PC-9 (cell line): ENCODE results near the gene DALRD3.

Experiments used
- EZH2 ChIP-seq: fragments of 200-600 bp; sonication (generic); IDR thresholded peaks from 2 replicates; pipeline ENCODE4 v1.8.0; 2017; ENCODE audit warnings: antibody characterized with exemption, low read depth
- TF ChIP-seq, protein P1 (sequence below): fragments of 200-600 bp; sonication (generic); conservative IDR thresholded peaks from 2 replicates; pipeline ENCODE4 v1.6.1; 2017; ENCODE audit warnings: mixed run types, antibody characterized with exemption, mild to moderate bottlenecking, moderate library complexity

DNA sequence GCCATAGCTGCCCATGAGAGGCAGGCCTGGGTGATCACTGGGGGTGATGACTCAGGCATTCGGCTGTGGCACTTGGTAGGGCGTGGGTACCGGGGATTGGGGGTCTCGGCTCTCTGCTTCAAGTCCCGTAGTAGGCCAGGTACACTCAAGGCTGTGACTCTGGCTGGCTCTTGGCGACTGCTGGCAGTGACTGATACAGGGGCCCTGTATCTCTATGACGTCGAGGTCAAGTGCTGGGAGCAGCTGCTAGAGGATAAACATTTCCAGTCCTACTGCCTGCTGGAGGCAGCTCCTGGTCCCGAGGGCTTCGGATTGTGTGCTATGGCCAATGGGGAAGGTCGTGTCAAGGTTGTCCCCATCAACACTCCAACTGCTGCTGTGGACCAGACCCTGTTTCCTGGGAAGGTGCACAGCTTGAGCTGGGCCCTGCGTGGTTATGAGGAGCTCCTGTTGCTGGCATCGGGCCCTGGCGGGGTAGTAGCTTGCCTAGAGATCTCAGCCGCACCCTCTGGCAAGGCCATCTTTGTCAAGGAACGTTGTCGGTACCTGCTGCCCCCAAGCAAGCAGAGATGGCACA, 5.9 kb downstream of the DALRD3 start:
- no peak for TF ChIP-seq EZH2
- TF ChIP-seq, protein P1, sequence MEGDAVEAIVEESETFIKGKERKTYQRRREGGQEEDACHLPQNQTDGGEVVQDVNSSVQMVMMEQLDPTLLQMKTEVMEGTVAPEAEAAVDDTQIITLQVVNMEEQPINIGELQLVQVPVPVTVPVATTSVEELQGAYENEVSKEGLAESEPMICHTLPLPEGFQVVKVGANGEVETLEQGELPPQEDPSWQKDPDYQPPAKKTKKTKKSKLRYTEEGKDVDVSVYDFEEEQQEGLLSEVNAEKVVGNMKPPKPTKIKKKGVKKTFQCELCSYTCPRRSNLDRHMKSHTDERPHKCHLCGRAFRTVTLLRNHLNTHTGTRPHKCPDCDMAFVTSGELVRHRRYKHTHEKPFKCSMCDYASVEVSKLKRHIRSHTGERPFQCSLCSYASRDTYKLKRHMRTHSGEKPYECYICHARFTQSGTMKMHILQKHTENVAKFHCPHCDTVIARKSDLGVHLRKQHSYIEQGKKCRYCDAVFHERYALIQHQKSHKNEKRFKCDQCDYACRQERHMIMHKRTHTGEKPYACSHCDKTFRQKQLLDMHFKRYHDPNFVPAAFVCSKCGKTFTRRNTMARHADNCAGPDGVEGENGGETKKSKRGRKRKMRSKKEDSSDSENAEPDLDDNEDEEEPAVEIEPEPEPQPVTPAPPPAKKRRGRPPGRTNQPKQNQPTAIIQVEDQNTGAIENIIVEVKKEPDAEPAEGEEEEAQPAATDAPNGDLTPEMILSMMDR = no peak
